ENCODE results near the gene SDR39U1.

SDR39U1 gene

GRCh38 chr14:24399447-24399822, 43.1 kb downstream of the SDR39U1 start:
- TF ChIP-seq FOXP2 (optimal IDR thresholded peaks at IDR 0.05; ENCODE audit: borderline replicate concordance, extremely low read depth, extremely low read length, insufficient read depth), result no peak
- TF ChIP-seq SIN3A (IDR thresholded peaks at IDR 0.05; ENCODE audit: borderline replicate concordance, insufficient read depth, low read length), result no peak
- TF ChIP-seq TAF1 (IDR thresholded peaks at IDR 0.05; ENCODE audit: borderline replicate concordance, insufficient read depth, low read length), result no peak
- no peak for TF ChIP-seq POLR2AphosphoS5 (IDR thresholded peaks at IDR 0.05; ENCODE audit: low read depth, low read length)
- no peak for TF ChIP-seq REST (IDR thresholded peaks at IDR 0.05; ENCODE audit: insufficient read depth in 1 of 2, low read depth in 2 of 2, low read length in 2 of 2)

GRCh38 chr14:24398653-24399446, 43.7 kb downstream of the SDR39U1 start, which contains the start of gene NYNRIN:
Gene NYNRIN, plus strand, starts transcription at chr14:24399003. Its CDS starts 244 bp downstream, at chr14:24399247.
- TF ChIP-seq REST (IDR thresholded peaks at IDR 0.05; ENCODE audit: insufficient read depth in 1 of 2, low read depth in 2 of 2, low read length in 2 of 2) (no peak), TAF1 (IDR thresholded peaks at IDR 0.05; ENCODE audit: borderline replicate concordance, insufficient read depth, low read length) (no peak), SIN3A (IDR thresholded peaks at IDR 0.05; ENCODE audit: borderline replicate concordance, insufficient read depth, low read length) (no peak), POLR2AphosphoS5 (IDR thresholded peaks at IDR 0.05; ENCODE audit: low read depth, low read length) (no peak), FOXP2 (optimal IDR thresholded peaks at IDR 0.05; ENCODE audit: borderline replicate concordance, extremely low read depth, extremely low read length, insufficient read depth) (no peak)

- TF ChIP-seq FOXP2 (optimal IDR thresholded peaks at IDR 0.05; ENCODE audit: borderline replicate concordance, extremely low read depth, extremely low read length, insufficient read depth) (no peak), TAF1 (IDR thresholded peaks at IDR 0.05; ENCODE audit: borderline replicate concordance, insufficient read depth, low read length) (no peak), POLR2AphosphoS5 (IDR thresholded peaks at IDR 0.05; ENCODE audit: low read depth, low read length) (no peak), SIN3A (IDR thresholded peaks at IDR 0.05; ENCODE audit: borderline replicate concordance, insufficient read depth, low read length) (no peak), REST (IDR thresholded peaks at IDR 0.05; ENCODE audit: insufficient read depth in 1 of 2, low read depth in 2 of 2, low read length in 2 of 2) (no peak)
Measured at GRCh38 chr14:24398293-24398652, 44.3 kb downstream of the SDR39U1 start.

- TF ChIP-seq POLR2AphosphoS5 (IDR thresholded peaks at IDR 0.05; ENCODE audit: low read depth, low read length), result no peak
- TF ChIP-seq FOXP2 (optimal IDR thresholded peaks at IDR 0.05; ENCODE audit: borderline replicate concordance, extremely low read depth, extremely low read length, insufficient read depth), result no peak
- no peak for TF ChIP-seq SIN3A (IDR thresholded peaks at IDR 0.05; ENCODE audit: borderline replicate concordance, insufficient read depth, low read length)
- TF ChIP-seq TAF1 (IDR thresholded peaks at IDR 0.05; ENCODE audit: borderline replicate concordance, insufficient read depth, low read length), result no peak
- TF ChIP-seq REST (IDR thresholded peaks at IDR 0.05; ENCODE audit: insufficient read depth in 1 of 2, low read depth in 2 of 2, low read length in 2 of 2), result no peak
Measured at GRCh38 chr14:24397639-24398292, 44.8 kb downstream of the SDR39U1 start.

Data from PFSK-1 (cell line).